Keratinocyte (primary cell): Measurements from ENCODE around the gene KLRC3. TPM values are rescaled to one million over a fixed set of nuclear protein-coding genes. Genes with fewer than 3 reads are reported as not detected.

Experiments used
- DNase-seq: peaks from one replicate; pipeline ENCODE4 v3.0.0-alpha.2; 2011; ENCODE audit warnings: low read depth, missing footprints, low spot score
- FAIRE-seq: peaks from 2 replicates; lab custom pipeline; 2011; peaks lifted over from hg19 to GRCh38; lab: Jason Lieb, UNC
- H2AFZ ChIP-seq: 2 replicates; pipeline ENCODE4 v1.6.0; 2012; ENCODE audit warnings: low read length, control low read depth, inconsistent platforms; ENCODE audit not compliant: control insufficient read depth
- H3K27ac ChIP-seq: 2 replicates; pipeline ENCODE4 v1.5.1; 2011; ENCODE audit warnings: low read length; ENCODE audit not compliant: control insufficient read depth, insufficient read depth
- H3K27me3 ChIP-seq: 3 replicates; pipeline ENCODE4 v1.6.0; 2011; ENCODE audit warnings: low read length; ENCODE audit not compliant: control insufficient read depth, insufficient read depth; ENCODE audit errors: extremely low read depth
- H3K36me3 ChIP-seq, 2 experiments: 2 replicates in 1 of 2; 3 replicates in 1 of 2; pipeline ENCODE4 v1.5.1; 2011; ENCODE audit warnings: low read length in 2 of 2, mild to moderate bottlenecking in 1 of 2; ENCODE audit not compliant: control insufficient read depth in 2 of 2, insufficient read depth in 2 of 2; ENCODE audit errors: extremely low read depth in 1 of 2
- H3K4me1 ChIP-seq: 3 replicates; pipeline ENCODE4 v1.5.1; 2011; ENCODE audit warnings: low read length; ENCODE audit not compliant: control insufficient read depth, insufficient read depth; ENCODE audit errors: extremely low read depth
- H3K4me2 ChIP-seq: 3 replicates; pipeline ENCODE4 v1.6.0; 2011; ENCODE audit warnings: low read depth, low read length; ENCODE audit not compliant: control insufficient read depth, insufficient read depth; ENCODE audit errors: extremely low read depth
- H3K4me3 ChIP-seq, 3 experiments: fragments of 200-600 bp in 1 of 3; sonication (generic) in 1 of 3; 2 replicates in 2 of 3; 3 replicates in 1 of 3; pipeline ENCODE4 v1.5.1; 2011 to 2016; ENCODE audit warnings: low read length in 3 of 3, mild to moderate bottlenecking in 3 of 3, control low read depth in 2 of 3, inconsistent platforms in 1 of 3, low read depth in 1 of 3, mixed read lengths in 1 of 3, mixed run types in 1 of 3, moderate library complexity in 1 of 3; ENCODE audit not compliant: control insufficient read depth in 2 of 3, insufficient read depth in 2 of 3; ENCODE audit errors: extremely low read depth in 1 of 3
- H3K79me2 ChIP-seq: 2 replicates; pipeline ENCODE4 v1.6.0; 2012; ENCODE audit warnings: low read length; ENCODE audit not compliant: control insufficient read depth, insufficient read depth
- H3K9ac ChIP-seq: 3 replicates; pipeline ENCODE4 v1.6.0; 2011; ENCODE audit warnings: low read length; ENCODE audit not compliant: control insufficient read depth, insufficient read depth; ENCODE audit errors: extremely low read depth
- H3K9me1 ChIP-seq: 3 replicates; pipeline ENCODE4 v1.6.0; 2011; ENCODE audit warnings: low read length; ENCODE audit not compliant: control insufficient read depth, insufficient read depth; ENCODE audit errors: extremely low read depth
- H3K9me3 ChIP-seq: 2 replicates; pipeline ENCODE4 v1.5.1; 2012; ENCODE audit warnings: low read depth, low read length; ENCODE audit not compliant: control insufficient read depth
- H4K20me1 ChIP-seq: 3 replicates; pipeline ENCODE4 v1.6.0; 2011; ENCODE audit warnings: low read length; ENCODE audit not compliant: control insufficient read depth, insufficient read depth; ENCODE audit errors: extremely low read depth
- CTCF ChIP-seq, 3 experiments: IDR thresholded peaks in 1 of 3; conservative IDR thresholded peaks in 1 of 3; optimal IDR thresholded peaks in 1 of 3; 2 replicates in 2 of 3; 3 replicates in 1 of 3; pipeline versions ENCODE3 to v1.5.1; 2011; ENCODE audit warnings: low read length in 3 of 3, mild to moderate bottlenecking in 3 of 3, moderate library complexity in 2 of 3, control low read depth in 1 of 3, inconsistent platforms in 1 of 3; ENCODE audit not compliant: insufficient read depth in 2 of 3; ENCODE audit errors: extremely low read depth in 1 of 3
- EZH2 ChIP-seq: IDR thresholded peaks from one replicate; pipeline ENCODE4 v1.6.1; 2012; ENCODE audit warnings: inconsistent platforms, mild to moderate bottlenecking, low read length, moderate library complexity
- dilution Hi-C: fragments of 300-500 bp; cut with MboI; formaldehyde crosslinking; loops from one replicate; pipeline ENCODE4 v1.7.0; 2020; ENCODE audit warnings: low sequenced_read_pairs; ENCODE audit not compliant: extremely low pct_ligation_motif_present
- polyA plus RNA-seq, 5 experiments: library from polyadenylated mRNA; depleted of rRNA in 3 of 5; stranded (reverse) in 3 of 5; stranded (forward) in 1 of 5; unstranded in 1 of 5; fragments of >200 nt; gene quantifications; 1 replicate in 1 of 5; 2 replicates in 3 of 5; 3 replicates in 1 of 5; pipeline versions ENCODE4 v1.2.1 to v1.2.3, GENCODE V29; 2011 to 2012; ENCODE audit warnings: missing spikeins in 2 of 5, low read depth in 1 of 5, low replicate concordance in 1 of 5

Gene KLRC3
- polyA plus RNA-seq, 1 donor (not counting 4 experiments of a cell fraction or from before 2014, with no cell fraction given): not detected

GRCh38 chr12:10400829-10401228 lies 19.6 kb downstream of the KLRC3 start:
- H3K9me3 ChIP-seq: no peaks in the 10 kb centered on the region
- no peaks in the 10 kb centered on the region for H3K36me3 ChIP-seq
- no peaks in the 10 kb centered on the region for H3K9me1 ChIP-seq
- H3K79me2 ChIP-seq: no peaks in the 10 kb centered on the region
- no peak overlapping the region for H3K4me3 ChIP-seq
- dilution Hi-C loops: no loop called here
- no peak overlapping the region for H3K9ac ChIP-seq
- DNase-seq (no peak), FAIRE-seq (no peak)
- H3K4me1 ChIP-seq: peaks cover 4% of the 10 kb centered on the region
- no peak overlapping the region for H3K4me2 ChIP-seq
- H3K27me3 ChIP-seq: no peaks in the 10 kb centered on the region
- TF ChIP-seq EZH2 (no peak), CTCF (optimal IDR thresholded peaks at IDR 0.05 in 1 of 3, IDR thresholded peaks at IDR 0.05 in 1 of 3, conservative IDR thresholded peaks at IDR 0.05 in 1 of 3; ENCODE audit: extremely low read depth in 1 of 3, insufficient read depth in 2 of 3, low read length in 3 of 3) (no peak)
- no peak overlapping the region for H2AFZ ChIP-seq
- no peaks in the 10 kb centered on the region for H4K20me1 ChIP-seq
- H3K27ac ChIP-seq: no peak overlapping the region

- Histone ChIP-seq H3K79me2 (no peaks in the 10 kb centered on the region), H3K4me2 (no peak overlapping the region), H3K27me3 (no peaks in the 10 kb centered on the region), H3K36me3 (no peaks in the 10 kb centered on the region), H4K20me1 (no peaks in the 10 kb centered on the region), H2AFZ (no peak overlapping the region), H3K9me3 (no peaks in the 10 kb centered on the region), H3K27ac (no peak overlapping the region), H3K4me3 (no peak overlapping the region), H3K4me1 (peaks cover 25% of the 10 kb centered on the region), H3K9ac (no peak overlapping the region), H3K9me1 (no peaks in the 10 kb centered on the region)
- no peak for DNase-seq
- dilution Hi-C loops: no loop called here
- TF ChIP-seq CTCF (optimal IDR thresholded peaks at IDR 0.05 in 1 of 3, IDR thresholded peaks at IDR 0.05 in 1 of 3, conservative IDR thresholded peaks at IDR 0.05 in 1 of 3; ENCODE audit: extremely low read depth in 1 of 3, insufficient read depth in 2 of 3, low read length in 3 of 3) (no peak), EZH2 (no peak)
- FAIRE-seq: no peak
Observed at GRCh38 chr12:10398168-10398567, 22.2 kb downstream of the KLRC3 start.
